Fibroblast of lung (primary cell): ENCODE results near the gene TMEM198. TPM values are rescaled to one million over a fixed set of nuclear protein-coding genes. Genes with fewer than 3 reads are reported as not detected.

ENCODE experiments used
- DNase-seq, 2 donors: peaks; one replicate each; pipeline versions ENCODE4 v3.0.0 to v3.0.0-alpha.2; 2010; ENCODE audit warnings: low read depth in 2 of 2
- H2AFZ ChIP-seq: 2 replicates; pipeline ENCODE4 v1.5.1; 2012; ENCODE audit warnings: low read length, control low read depth, inconsistent platforms
- H3K27ac ChIP-seq: 2 replicates; pipeline ENCODE4 v1.5.1; 2011; ENCODE audit warnings: low read length, control low read depth; ENCODE audit not compliant: insufficient read depth
- H3K27me3 ChIP-seq: 2 replicates; pipeline ENCODE4 v1.5.1; 2011; ENCODE audit warnings: mild to moderate bottlenecking, low read length; ENCODE audit not compliant: control insufficient read depth, insufficient read depth
- H3K36me3 ChIP-seq: 2 replicates; pipeline ENCODE4 v1.5.1; 2011; ENCODE audit warnings: low read length; ENCODE audit not compliant: control insufficient read depth, insufficient read depth
- H3K4me1 ChIP-seq: 2 replicates; pipeline ENCODE4 v1.5.1; 2011; ENCODE audit warnings: low read length; ENCODE audit not compliant: control insufficient read depth, insufficient read depth; ENCODE audit errors: extremely low read depth
- H3K4me2 ChIP-seq: 2 replicates; pipeline ENCODE4 v1.5.1; 2011; ENCODE audit warnings: low read length, control low read depth; ENCODE audit not compliant: insufficient read depth; ENCODE audit errors: extremely low read depth
- H3K4me3 ChIP-seq, 4 experiments: fragments of 200-600 bp in 1 of 4; sonication (generic) in 1 of 4; replicated peaks in 1 of 4; 2 replicates each; pipeline ENCODE4 v1.5.1; 2011 to 2016; ENCODE audit warnings: low read length in 4 of 4, low read depth in 3 of 4, mild to moderate bottlenecking in 3 of 4, control low read depth in 2 of 4, inconsistent platforms in 1 of 4, mixed read lengths in 1 of 4; ENCODE audit not compliant: insufficient read depth in 1 of 4; ENCODE audit errors: control extremely low read depth in 1 of 4
- H3K79me2 ChIP-seq: 2 replicates; pipeline ENCODE4 v1.5.1; 2012; ENCODE audit warnings: mild to moderate bottlenecking, low read length, inconsistent platforms; ENCODE audit not compliant: control insufficient read depth, insufficient read depth
- H3K9ac ChIP-seq: 2 replicates; pipeline ENCODE4 v1.5.1; 2011; ENCODE audit warnings: mild to moderate bottlenecking, low read length, control low read depth; ENCODE audit not compliant: insufficient read depth
- H3K9me3 ChIP-seq: 2 replicates; pipeline ENCODE4 v1.5.1; 2012; ENCODE audit warnings: low read depth, low read length; ENCODE audit not compliant: control insufficient read depth, insufficient read depth
- H4K20me1 ChIP-seq: 2 replicates; pipeline ENCODE4 v1.5.1; 2011; ENCODE audit warnings: low read length; ENCODE audit not compliant: control insufficient read depth, insufficient read depth; ENCODE audit errors: extremely low read depth
- CTCF ChIP-seq, 2 donors: IDR thresholded peaks in 1 of 2; conservative IDR thresholded peaks in 1 of 2; 1 replicate in 1 of 2; 2 replicates in 1 of 2; pipeline ENCODE4 v1.5.1; 2011 to 2012; ENCODE audit warnings: low read length in 2 of 2, control low read depth in 1 of 2, inconsistent platforms in 1 of 2, low read depth in 1 of 2, mild to moderate bottlenecking in 1 of 2
- EZH2 ChIP-seq: IDR thresholded peaks from 2 replicates; pipeline ENCODE4 v1.5.1; 2012; ENCODE audit warnings: low read length, control low read depth, mild to moderate bottlenecking; ENCODE audit errors: missing control alignments
- polyA plus RNA-seq, 2 donors: library from polyadenylated mRNA; depleted of rRNA in 1 of 2; stranded (reverse) in 1 of 2; unstranded in 1 of 2; fragments of >200 nt; gene quantifications; 2 replicates each; pipeline ENCODE4 v1.2.1, GENCODE V29; 2011 to 2012; ENCODE audit warnings: missing spikeins in 1 of 2
- total RNA-seq: library from RNA; depleted of rRNA; stranded (reverse); fragments of >200 nt; gene quantifications from 2 replicates; pipeline ENCODE4 v1.2.1, GENCODE V29; 2014

TMEM198 gene
- total and polyA plus RNA-seq, 2 donors (not counting 1 experiment from before 2014, with no cell fraction given): 0.70 to 0.99 TPM

- Histone ChIP-seq H3K9ac (no peak overlapping the region), H4K20me1 (no peaks in the 10 kb centered on the region), H2AFZ (no peak overlapping the region), H3K4me3 (no peak overlapping the region), H3K27me3 (no peaks in the 10 kb centered on the region), H3K79me2 (no peaks in the 10 kb centered on the region), H3K4me2 (no peak overlapping the region), H3K4me1 (no peaks in the 10 kb centered on the region), H3K36me3 (no peaks in the 10 kb centered on the region), H3K9me3 (no peaks in the 10 kb centered on the region), H3K27ac (no peak overlapping the region)
- DNase-seq: no peak
- TF ChIP-seq EZH2 (no peak), CTCF (conservative IDR thresholded peaks at IDR 0.05 in 1 of 2, IDR thresholded peaks at IDR 0.05 in 1 of 2; ENCODE audit: low read depth in 1 of 2, low read length in 2 of 2) (no peak)
Observed at GRCh38 chr2:219565130-219566080, 21.6 kb downstream of the TMEM198 start.

GRCh38 chr2:219566640-219567039 lies 22.8 kb downstream of the TMEM198 start:
- Histone ChIP-seq H3K36me3 (no peaks in the 10 kb centered on the region), H3K79me2 (no peaks in the 10 kb centered on the region), H3K4me3 (no peak overlapping the region), H3K4me2 (no peak overlapping the region), H3K4me1 (no peaks in the 10 kb centered on the region), H2AFZ (no peak overlapping the region), H3K9me3 (no peaks in the 10 kb centered on the region), H3K27ac (no peak overlapping the region), H3K9ac (no peak overlapping the region), H4K20me1 (no peaks in the 10 kb centered on the region), H3K27me3 (no peaks in the 10 kb centered on the region)
- TF ChIP-seq EZH2 (no peak), CTCF (conservative IDR thresholded peaks at IDR 0.05 in 1 of 2, IDR thresholded peaks at IDR 0.05 in 1 of 2; ENCODE audit: low read depth in 1 of 2, low read length in 2 of 2) (no peak)
- DNase-seq: no peak

- no peak overlapping the region for H2AFZ ChIP-seq
Observed at GRCh38 chr2:219567131-219567530, 23.3 kb downstream of the TMEM198 start.

More at GRCh38 chr2:219567131-219567530, 23.3 kb downstream of the TMEM198 start:
- no peak overlapping the region for H3K9ac ChIP-seq
- TF ChIP-seq EZH2: no peak
- no peak for TF ChIP-seq CTCF (conservative IDR thresholded peaks at IDR 0.05 in 1 of 2, IDR thresholded peaks at IDR 0.05 in 1 of 2; ENCODE audit: low read depth in 1 of 2, low read length in 2 of 2)
- H3K27me3 ChIP-seq: no peaks in the 10 kb centered on the region
- no peak overlapping the region for H3K27ac ChIP-seq
- no peaks in the 10 kb centered on the region for H3K79me2 ChIP-seq
- H3K4me3 ChIP-seq: no peak overlapping the region
- H3K4me1 ChIP-seq: peaks cover 3% of the 10 kb centered on the region
- no peak for DNase-seq
- no peaks in the 10 kb centered on the region for H3K36me3 ChIP-seq
- no peak overlapping the region for H3K4me2 ChIP-seq
- H4K20me1 ChIP-seq: no peaks in the 10 kb centered on the region
- H3K9me3 ChIP-seq: no peaks in the 10 kb centered on the region
